Renal cortex interstitium (tissue), 15 donors: ENCODE data around the gene SRP72. TPM values are rescaled to one million over a fixed set of nuclear protein-coding genes. Genes with fewer than 3 reads are reported as not detected.

Experiments used
- DNase-seq, 11 donors: peaks; one replicate each; pipeline ENCODE4 v3.0.0-alpha.2; 2013; ENCODE audit warnings: low read depth in 9 of 11, low spot score in 4 of 11; ENCODE audit errors: extremely low read depth in 1 of 11
- long read RNA-seq, 16 experiments: transcript quantifications; one replicate each; lab custom pipeline, GENCODE V29; 2026
- polyA plus RNA-seq, 3 donors: library from polyadenylated mRNA; unstranded; fragments of 120-200 nt; gene quantifications; one replicate each; pipeline ENCODE4 v1.2.1, GENCODE V29; 2013; ENCODE audit not compliant: insufficient read length in 3 of 3

The SRP72 gene, protein sequence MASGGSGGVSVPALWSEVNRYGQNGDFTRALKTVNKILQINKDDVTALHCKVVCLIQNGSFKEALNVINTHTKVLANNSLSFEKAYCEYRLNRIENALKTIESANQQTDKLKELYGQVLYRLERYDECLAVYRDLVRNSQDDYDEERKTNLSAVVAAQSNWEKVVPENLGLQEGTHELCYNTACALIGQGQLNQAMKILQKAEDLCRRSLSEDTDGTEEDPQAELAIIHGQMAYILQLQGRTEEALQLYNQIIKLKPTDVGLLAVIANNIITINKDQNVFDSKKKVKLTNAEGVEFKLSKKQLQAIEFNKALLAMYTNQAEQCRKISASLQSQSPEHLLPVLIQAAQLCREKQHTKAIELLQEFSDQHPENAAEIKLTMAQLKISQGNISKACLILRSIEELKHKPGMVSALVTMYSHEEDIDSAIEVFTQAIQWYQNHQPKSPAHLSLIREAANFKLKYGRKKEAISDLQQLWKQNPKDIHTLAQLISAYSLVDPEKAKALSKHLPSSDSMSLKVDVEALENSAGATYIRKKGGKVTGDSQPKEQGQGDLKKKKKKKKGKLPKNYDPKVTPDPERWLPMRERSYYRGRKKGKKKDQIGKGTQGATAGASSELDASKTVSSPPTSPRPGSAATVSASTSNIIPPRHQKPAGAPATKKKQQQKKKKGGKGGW
- polyA plus RNA-seq = 100 to 1,000 TPM; 117 to 139 (median 126) TPM
- long read RNA-seq, donor 1, full-length matches to known transcripts = 14 of 41 reads
- long read RNA-seq, donor 1, partial matches to known transcripts = 27 of 41 reads
- long read RNA-seq, donor 1, other reads (novel, unspliced or antisense) = 0 of 41 reads
- long read RNA-seq, donor 2, full-length matches to known transcripts = 13 of 45 reads
- long read RNA-seq, donor 2, partial matches to known transcripts = 32 of 45 reads
- long read RNA-seq, donor 2, other reads (novel, unspliced or antisense) = 0 of 45 reads
- long read RNA-seq, donor 3, full-length matches to known transcripts = 19 of 56 reads
- long read RNA-seq, donor 3, partial matches to known transcripts = 37 of 56 reads
- long read RNA-seq, donor 3, other reads (novel, unspliced or antisense) = 0 of 56 reads
- long read RNA-seq, donor 4, full-length matches to known transcripts = 14 of 14 reads
- long read RNA-seq, donor 4, partial matches to known transcripts = 0 of 14 reads
- long read RNA-seq, donor 4, other reads (novel, unspliced or antisense) = 0 of 14 reads
- long read RNA-seq, donor 5 = 0 reads
- long read RNA-seq, donor 6, full-length matches to known transcripts = 16 of 77 reads
- long read RNA-seq, donor 6, partial matches to known transcripts = 61 of 77 reads
- long read RNA-seq, donor 6, other reads (novel, unspliced or antisense) = 0 of 77 reads
- long read RNA-seq, donor 7, full-length matches to known transcripts = 11 of 37 reads
- long read RNA-seq, donor 7, partial matches to known transcripts = 26 of 37 reads
- long read RNA-seq, donor 7, other reads (novel, unspliced or antisense) = 0 of 37 reads
- long read RNA-seq, donor 8 = 0 reads
- long read RNA-seq, donor 9, full-length matches to known transcripts = 15 of 64 reads
- long read RNA-seq, donor 9, partial matches to known transcripts = 49 of 64 reads
- long read RNA-seq, donor 9, other reads (novel, unspliced or antisense) = 0 of 64 reads
- long read RNA-seq, donor 10, full-length matches to known transcripts = 12 of 35 reads
- long read RNA-seq, donor 10, partial matches to known transcripts = 23 of 35 reads
- long read RNA-seq, donor 10, other reads (novel, unspliced or antisense) = 0 of 35 reads
- long read RNA-seq, donor 11, full-length matches to known transcripts = 12 of 27 reads
- long read RNA-seq, donor 11, partial matches to known transcripts = 15 of 27 reads
- long read RNA-seq, donor 11, other reads (novel, unspliced or antisense) = 0 of 27 reads
- long read RNA-seq, donor 12, full-length matches to known transcripts = 5 of 21 reads
- long read RNA-seq, donor 12, partial matches to known transcripts = 16 of 21 reads
- long read RNA-seq, donor 12, other reads (novel, unspliced or antisense) = 0 of 21 reads
- long read RNA-seq, donor 13 = 0 reads
- long read RNA-seq, donor 14, full-length matches to known transcripts = 13 of 40 reads
- long read RNA-seq, donor 14, partial matches to known transcripts = 27 of 40 reads
- long read RNA-seq, donor 14, other reads (novel, unspliced or antisense) = 0 of 40 reads
- long read RNA-seq, donor 15, full-length matches to known transcripts = 5 of 12 reads
- long read RNA-seq, donor 15, partial matches to known transcripts = 7 of 12 reads
- long read RNA-seq, donor 15, other reads (novel, unspliced or antisense) = 0 of 12 reads
- long read RNA-seq, donor 16, full-length matches to known transcripts = 52 of 137 reads
- long read RNA-seq, donor 16, partial matches to known transcripts = 80 of 137 reads
- long read RNA-seq, donor 16, other reads (novel, unspliced or antisense) = 5 of 137 reads

DNA sequence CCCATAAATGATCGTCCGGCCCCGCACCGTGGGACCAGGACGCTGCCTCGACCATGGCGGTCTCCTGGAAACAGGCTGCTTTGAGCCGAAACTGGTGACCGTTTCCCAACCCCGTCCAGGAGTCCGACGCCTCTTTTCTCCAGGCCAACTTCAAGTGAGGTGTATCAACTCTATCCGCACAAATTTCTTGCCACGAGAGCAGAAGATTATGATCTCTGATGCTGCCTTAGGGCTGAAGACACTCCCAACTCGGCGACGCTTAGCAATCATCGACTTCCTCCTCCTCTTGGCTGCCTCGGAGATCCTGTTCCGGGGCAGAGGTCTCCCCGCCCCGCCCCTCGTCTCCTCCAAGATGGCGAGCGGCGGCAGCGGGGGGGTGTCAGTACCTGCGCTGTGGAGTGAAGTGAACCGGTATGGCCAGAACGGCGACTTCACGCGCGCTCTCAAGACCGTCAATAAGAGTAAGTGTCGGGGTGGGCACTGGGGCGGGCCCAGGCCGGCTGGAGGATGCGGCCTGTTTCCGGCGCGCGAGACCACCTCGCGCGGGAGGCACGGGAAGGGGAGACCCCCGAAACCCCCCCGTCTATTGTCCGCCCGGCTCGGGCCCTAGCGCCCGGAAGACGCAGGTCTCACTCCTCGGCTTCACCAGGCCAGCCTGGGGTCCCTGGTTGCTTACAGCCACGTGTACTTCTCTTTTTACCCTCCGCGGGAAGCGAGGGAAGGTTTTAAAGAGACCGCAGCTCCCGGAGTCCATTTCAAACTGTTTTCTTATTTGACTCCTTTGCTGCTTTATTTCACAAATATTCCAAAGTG lies at the start of gene SRP72:
Gene SRP72, plus strand, starts transcription at position 334 of the 813 bp plus-strand sequence. Its CDS starts 19 bp downstream, at position 353.
- peak; percentile 81 to 93 (median 87) for DNase-seq

DNA sequence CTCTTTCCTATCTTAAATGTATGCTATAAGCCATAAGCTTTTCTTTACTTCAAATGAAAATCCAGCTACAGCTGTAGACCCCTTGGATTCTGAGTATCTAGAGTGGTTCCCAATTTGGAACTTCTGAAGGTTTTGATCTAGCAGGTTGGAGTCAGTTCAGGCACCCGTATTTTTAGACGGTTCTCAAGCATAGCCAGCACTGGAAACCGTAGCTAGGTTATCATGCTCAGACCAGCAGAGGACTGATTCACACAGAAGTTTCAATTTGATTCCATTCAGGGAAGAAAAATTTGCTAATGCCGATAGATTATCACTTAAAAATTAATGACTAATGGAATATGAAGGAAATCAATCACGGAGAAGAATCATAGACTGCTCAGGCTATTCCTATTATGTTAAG lies 43.2 kb upstream of the SRP72 start:
- no peak for DNase-seq

DNA sequence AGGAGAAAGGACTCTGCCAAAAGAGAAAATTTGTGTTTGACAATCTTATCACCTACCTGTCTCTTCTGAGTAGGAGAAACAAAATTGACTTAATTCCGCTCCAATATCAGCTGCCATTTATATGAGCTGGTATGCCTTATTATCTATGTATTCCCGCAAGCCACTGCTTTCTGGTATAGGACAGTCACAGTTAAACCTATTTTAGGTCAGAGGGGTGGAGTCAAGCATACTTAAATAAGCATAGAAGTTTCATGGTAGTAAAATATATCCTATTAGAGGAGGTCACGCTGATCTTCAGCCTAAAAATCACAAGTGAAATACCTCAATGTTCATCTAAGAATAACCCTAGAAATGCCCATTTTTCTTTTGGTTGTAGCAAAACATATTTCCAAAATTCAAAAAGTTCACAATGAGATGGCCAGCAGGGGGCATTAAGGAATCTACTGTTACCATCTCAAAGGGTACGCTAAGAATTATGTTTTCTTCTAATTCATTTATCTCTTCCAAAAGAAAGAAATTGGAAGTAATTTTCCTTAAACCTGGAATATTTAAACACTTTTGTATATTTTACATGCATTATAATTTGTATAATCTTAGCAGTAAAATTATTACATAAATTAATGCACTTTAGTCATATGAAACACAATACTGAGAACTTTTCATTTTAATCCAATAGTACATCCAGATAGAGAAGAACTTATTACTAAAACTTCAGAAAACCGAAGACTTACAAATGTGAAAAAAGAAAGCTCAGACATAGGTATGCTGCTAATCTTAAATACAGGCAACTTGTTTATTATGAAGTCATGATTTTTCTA lies 42.5 kb upstream of the SRP72 start:
- DNase-seq = no peak

DNA sequence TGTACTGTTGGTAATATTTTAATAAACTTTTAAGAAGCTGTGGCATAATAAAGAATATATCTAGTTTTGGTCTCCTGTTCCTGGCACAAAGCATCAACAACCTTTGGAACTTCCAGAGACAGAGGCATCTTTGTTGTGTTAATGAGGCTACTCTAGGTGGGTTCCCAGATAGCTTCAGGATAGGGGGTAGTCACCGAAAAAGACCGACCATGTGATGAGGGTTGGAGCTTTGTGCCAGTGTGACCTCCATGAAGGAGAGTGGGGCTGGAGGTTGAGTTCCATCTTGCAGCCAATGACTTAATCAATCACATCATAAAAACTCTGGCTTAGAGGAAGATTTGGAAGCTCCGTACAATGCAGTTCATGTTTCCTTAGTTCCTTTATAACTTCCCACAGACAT lies 41.9 kb upstream of the SRP72 start:
- no peak for DNase-seq

DNA sequence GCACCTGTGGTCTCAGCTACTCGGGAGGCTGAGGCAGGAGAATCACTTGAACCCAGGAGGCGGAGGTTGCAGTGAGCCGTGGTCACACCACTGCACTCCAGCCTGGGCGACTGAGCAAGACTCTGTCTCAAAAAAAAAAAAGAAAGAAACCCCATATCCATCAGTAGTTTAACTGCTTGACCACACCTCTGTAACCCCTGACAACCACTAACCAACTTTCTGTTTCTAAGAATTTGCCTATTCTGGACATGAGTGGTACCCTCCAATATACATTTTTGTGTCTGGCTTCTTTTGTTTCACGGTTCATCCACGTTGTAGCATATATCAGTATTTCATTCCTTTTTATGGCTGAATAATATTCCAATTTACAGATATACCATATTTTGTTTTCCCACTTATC lies 41.1 kb upstream of the SRP72 start:
- DNase-seq = no peak

DNA sequence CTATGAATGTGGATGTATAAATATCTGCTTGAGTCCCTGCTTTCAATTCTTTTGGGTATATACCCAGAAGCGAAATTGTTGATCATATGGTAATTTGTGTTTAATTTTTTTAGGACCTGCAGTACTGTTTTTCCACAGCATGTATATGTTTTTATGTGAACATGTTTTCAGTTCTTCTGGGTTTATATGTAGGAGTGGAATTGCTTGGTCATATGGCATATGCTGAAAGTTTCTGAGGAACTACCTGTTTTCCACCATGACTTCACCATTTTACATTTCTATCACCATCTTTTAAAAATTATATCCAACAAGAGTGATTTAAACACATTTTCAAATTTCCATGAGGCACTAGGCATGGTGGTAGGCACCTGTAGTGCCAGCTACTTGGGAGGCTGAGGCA lies 40.2 kb upstream of the SRP72 start:
- DNase-seq = no peak

DNA sequence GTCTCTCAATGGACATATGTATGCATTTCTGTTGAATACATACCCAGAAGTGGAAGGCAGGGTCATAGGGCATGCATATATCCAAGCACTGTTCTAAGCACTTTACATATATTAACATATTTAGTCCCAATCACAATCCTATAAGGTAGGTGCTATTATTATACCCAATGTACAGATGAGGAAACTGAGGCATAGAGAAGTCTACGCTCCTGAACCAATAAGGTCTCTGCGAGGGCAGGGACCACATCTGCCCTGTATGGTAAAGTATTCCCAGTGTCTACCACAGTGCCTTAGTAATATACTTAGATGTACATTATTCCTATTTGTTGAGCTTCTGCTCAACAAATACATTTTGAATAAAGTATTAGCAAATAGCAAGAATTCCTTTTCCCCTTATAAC lies 37.2 kb upstream of the SRP72 start:
- no peak for DNase-seq

DNA sequence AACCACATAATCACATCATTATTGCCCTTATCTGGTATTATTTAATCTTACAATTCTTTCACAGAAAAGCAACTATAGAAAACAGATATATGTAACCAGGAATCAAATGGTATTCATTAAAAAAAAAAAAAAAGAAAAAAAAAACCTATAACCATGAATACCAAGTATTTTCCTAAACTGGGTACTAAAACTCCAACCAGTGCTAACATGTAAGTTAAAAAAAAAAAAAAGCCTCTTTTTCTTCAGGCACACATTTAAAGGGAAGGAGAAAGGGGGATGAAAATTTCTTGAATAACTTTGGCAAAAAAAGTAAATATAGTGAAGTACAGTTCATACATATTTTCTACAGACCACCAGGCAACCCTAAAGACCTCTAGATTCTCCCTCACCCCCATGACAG lies 34.1 kb upstream of the SRP72 start:
- DNase-seq = no peak

DNA sequence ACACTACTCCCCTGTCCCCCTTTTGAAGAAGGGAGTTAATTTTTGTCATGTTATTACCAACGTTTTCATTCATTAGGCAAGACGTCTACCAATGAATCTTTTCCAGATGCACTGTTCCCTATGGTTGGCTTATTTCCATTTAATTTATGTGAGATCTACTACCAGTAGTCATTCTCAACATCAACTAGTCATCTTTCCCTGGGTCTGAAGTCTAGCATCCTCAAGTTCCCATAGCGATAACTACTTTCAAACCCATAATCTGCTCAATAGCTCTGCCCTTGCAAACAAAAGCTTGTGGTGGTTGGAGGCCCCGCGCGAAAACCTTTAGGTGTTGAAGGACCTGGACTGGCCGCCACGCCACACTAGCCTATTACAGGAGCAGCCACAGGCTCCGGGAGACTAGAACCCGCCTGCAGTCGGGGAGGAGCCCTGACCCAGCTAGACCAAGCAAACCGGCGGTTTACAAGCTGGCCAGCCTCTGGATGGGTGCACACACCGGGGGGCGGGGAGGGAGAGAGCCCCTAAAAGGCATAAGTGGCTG lies 32.7 kb upstream of the SRP72 start:
- DNase-seq = peak in 2 of 11 donors; percentile 44 to 49

DNA sequence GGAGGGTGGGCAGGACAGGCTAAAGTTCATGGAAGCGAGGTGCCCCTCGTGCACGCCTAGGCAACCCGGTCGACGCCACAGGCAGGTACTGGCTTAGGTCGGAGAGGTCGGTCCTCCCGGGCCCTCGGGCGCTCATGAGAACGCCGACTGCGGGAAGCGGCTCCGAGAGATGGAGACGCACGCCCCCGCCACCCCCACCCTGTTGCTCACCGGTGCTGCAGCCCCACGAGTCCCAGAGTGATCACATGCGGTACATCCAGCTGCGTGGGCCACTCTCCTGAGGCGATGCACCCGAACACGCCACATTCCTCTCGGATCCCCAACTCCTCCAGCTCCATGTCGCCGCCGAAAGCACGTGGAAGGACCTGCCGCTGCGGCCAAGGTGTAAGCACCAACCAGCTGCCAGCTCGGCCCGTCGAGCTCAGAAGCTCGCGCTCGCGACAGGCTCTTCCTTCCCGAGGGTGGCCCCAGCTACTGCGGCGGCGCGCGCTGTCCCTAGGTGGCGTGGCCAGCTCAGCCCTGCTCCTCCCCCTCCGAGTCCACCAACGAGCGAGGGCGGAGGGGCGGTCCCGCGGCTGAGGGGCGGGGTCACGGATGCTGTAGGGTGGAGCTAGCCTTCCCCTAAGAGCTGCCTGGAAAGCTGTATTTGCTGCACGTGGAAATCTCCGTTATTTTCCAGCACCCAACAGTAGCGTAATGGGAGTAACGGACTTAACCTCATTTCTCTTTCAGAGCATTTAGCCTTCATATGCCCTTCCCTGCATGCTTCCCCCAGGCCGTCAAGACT lies 32.1 kb upstream of the SRP72 start, which contains the start of gene PPAT:
Gene PPAT, minus strand, starts transcription at position 476 of the 787 bp plus-strand sequence. Its CDS starts 138 bp downstream, at position 338.
- DNase-seq = peak; percentile 92 to 98 (median 96)

DNA sequence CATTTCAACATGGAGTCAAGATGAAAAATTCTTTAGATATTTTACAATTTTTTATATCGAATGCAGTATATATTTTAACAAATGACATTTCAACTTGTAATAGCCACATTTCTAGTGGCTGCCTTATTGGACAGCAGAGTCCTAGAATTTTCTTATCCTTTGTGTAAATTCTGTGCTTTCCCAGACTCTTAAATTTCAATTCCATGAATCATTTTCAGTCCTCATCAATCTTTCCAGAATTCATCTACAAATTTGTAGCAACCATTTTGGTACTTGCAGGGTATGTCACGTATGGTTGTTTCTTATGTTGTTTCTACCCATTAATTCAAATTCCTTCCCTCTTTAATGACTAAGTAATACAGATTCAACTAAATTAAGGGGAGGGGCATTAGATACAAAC lies 28.7 kb upstream of the SRP72 start:
- DNase-seq = no peak

DNA sequence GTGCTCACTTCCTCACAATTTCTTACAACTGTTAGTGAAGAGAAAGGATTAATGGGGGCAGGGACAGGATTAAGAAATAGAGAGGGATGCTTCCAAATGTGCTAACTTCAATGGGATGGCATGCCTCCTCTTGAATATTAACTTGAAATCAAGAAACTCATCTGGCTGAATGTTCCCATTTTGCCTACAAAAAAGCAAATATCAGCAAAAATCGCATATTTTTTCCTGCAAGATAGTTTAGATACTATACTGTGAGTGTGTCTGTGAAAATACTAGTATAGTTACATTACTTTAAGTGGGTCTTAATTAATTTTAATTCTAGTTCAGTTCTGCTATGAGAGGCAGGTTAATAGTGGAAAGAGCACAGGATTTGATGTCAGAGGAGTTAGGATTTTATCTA lies 26.4 kb upstream of the SRP72 start:
- no peak for DNase-seq

DNA sequence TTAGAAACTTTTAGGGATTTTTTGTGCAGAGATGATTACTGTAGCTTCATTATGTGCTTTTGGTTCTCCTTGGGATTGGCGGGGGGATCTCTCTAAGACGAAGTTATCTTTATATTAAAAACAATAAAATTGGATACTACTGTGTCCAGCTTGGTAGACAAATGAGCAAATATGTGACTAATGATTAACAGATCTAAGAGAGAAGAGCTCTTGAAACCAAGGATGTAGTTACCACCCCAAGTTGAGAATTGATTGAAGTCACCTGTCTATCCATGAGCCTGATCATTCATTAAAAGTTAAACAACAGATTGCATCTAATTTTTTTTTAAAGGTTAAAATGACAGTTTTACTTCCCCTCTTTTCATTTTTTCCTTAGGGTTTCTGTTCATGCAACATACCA lies 22.7 kb upstream of the SRP72 start:
- DNase-seq = no peak

DNA sequence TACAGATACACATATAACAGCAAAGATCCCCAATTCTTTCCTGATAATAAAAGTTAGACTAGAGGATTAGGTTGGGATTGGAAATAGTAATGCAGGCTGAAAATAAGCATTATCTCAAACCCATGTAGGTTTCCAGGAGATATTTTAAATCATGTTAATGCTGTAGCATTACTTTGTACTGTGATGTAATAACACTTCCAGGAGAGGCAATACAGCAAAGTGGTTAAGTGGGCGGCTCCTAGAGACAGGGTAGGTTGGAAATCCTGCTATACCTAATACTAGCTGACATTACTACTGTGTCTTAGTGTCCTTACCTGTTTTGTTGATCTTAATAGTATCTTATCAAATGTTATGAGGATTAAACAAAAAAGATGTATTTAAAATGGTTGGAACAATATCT lies 21.7 kb upstream of the SRP72 start:
- no peak for DNase-seq
